Esophagus (tissue), 2 donors: ENCODE measurements around the gene ADAMTS18. TPM values are rescaled to one million over a fixed set of nuclear protein-coding genes. Genes with fewer than 3 reads are reported as not detected.

Experiments
- H3K27ac ChIP-seq, 2 donors: one replicate each; pipeline ENCODE4 v1.5.1; 2013; ENCODE audit warnings: low read depth in 2 of 2, mild to moderate bottlenecking in 2 of 2, inconsistent platforms in 1 of 2, low read length in 1 of 2, moderate library complexity in 1 of 2
- H3K27me3 ChIP-seq, 2 donors: one replicate each; pipeline ENCODE4 v1.6.1; 2013; ENCODE audit warnings: low read length in 2 of 2, control low read depth in 1 of 2, mild to moderate bottlenecking in 1 of 2; ENCODE audit not compliant: insufficient read depth in 2 of 2, control insufficient read depth in 1 of 2
- H3K36me3 ChIP-seq, 2 donors: one replicate each; pipeline ENCODE4 v1.6.1; 2013; ENCODE audit warnings: low read length in 1 of 2; ENCODE audit not compliant: control insufficient read depth in 2 of 2, insufficient read depth in 2 of 2
- H3K4me1 ChIP-seq, 2 donors: one replicate each; pipeline ENCODE4 v1.6.1; 2013; ENCODE audit warnings: low read length in 1 of 2; ENCODE audit not compliant: control insufficient read depth in 2 of 2, insufficient read depth in 2 of 2
- H3K4me3 ChIP-seq, 2 donors: one replicate each; pipeline ENCODE4 v1.5.1; 2013; ENCODE audit warnings: low read length in 2 of 2, mild to moderate bottlenecking in 2 of 2, low read depth in 1 of 2, moderate library complexity in 1 of 2
- H3K9me3 ChIP-seq, 2 donors: one replicate each; pipeline ENCODE4 v1.6.1; 2013; ENCODE audit warnings: mild to moderate bottlenecking in 2 of 2, low read depth in 1 of 2, low read length in 1 of 2, moderate library complexity in 1 of 2; ENCODE audit not compliant: control insufficient read depth in 2 of 2, insufficient read depth in 1 of 2
- WGBS, 2 donors: extraction: QIAGEN DNeasy Blood & Tissue Kit; methylation state at CpG; one replicate each; pipeline ENCODE4 v1.1.7; 2013; 5-methylcytosine and 5-hydroxymethylcytosine counted together
- polyA plus RNA-seq, 2 donors: library from polyadenylated mRNA; stranded (reverse); fragments of 200-250 nt; gene quantifications; one replicate each; pipeline ENCODE4 v1.2.3, GENCODE V29; 2013
- donor health status: healthy with polysubstance abuse.
- donor health status: Bipolar disorder and iron deficiency.

The ADAMTS18 gene
- polyA plus RNA-seq, 2 donors = under 0.01 to 0.02 TPM

GRCh38 chr16:77402118-77402517 is 32.7 kb downstream of the ADAMTS18 start:
- H3K36me3 ChIP-seq = no peaks in the 10 kb centered on the region
- no peak overlapping the region for H3K4me3 ChIP-seq
- WGBS, 2 donors = 65 to 68% methylated on average over 6 of the region's 6 CpGs
- no peaks in the 10 kb centered on the region for H3K4me1 ChIP-seq
- H3K9me3 ChIP-seq = no peaks in the 10 kb centered on the region
- no peak overlapping the region for H3K27ac ChIP-seq
- no peaks in the 10 kb centered on the region for H3K27me3 ChIP-seq

- H3K36me3 ChIP-seq = no peaks in the 10 kb centered on the region
- 73% methylated on average over 2 of the region's 2 CpGs for WGBS, 2 donors
- H3K27me3 ChIP-seq = no peaks in the 10 kb centered on the region
- H3K4me3 ChIP-seq = no peak overlapping the region
- H3K9me3 ChIP-seq = no peaks in the 10 kb centered on the region
- H3K4me1 ChIP-seq = no peaks in the 10 kb centered on the region
- H3K27ac ChIP-seq = no peak overlapping the region
These were observed 35.3 kb downstream of the ADAMTS18 start for GRCh38 chr16:77399546-77399945.

- H3K4me3 ChIP-seq = no peak overlapping the region
- no peaks in the 10 kb centered on the region for H3K27me3 ChIP-seq
- no peaks in the 10 kb centered on the region for H3K4me1 ChIP-seq
- no peak overlapping the region for H3K27ac ChIP-seq
- H3K36me3 ChIP-seq = no peaks in the 10 kb centered on the region
- H3K9me3 ChIP-seq = no peaks in the 10 kb centered on the region
- WGBS, 2 donors = 64 to 80% methylated on average over 1 of the region's 1 CpG
These were observed 35.8 kb downstream of the ADAMTS18 start for GRCh38 chr16:77399066-77399465.

- H3K36me3 ChIP-seq = no peaks in the 10 kb centered on the region
- no peaks in the 10 kb centered on the region for H3K27me3 ChIP-seq
- H3K27ac ChIP-seq = no peak overlapping the region
- WGBS, 2 donors = 43 to 45% methylated on average over 4 of the region's 4 CpGs
- no peaks in the 10 kb centered on the region for H3K9me3 ChIP-seq
- H3K4me1 ChIP-seq = no peaks in the 10 kb centered on the region
- no peak overlapping the region for H3K4me3 ChIP-seq
These were observed 36.3 kb downstream of the ADAMTS18 start for GRCh38 chr16:77398495-77398894.

GRCh38 chr16:77396461-77396860 is 38.4 kb downstream of the ADAMTS18 start:
- no peak overlapping the region for H3K27ac ChIP-seq

GRCh38 chr16:77394699-77395098 is 40.1 kb downstream of the ADAMTS18 start:
- Histone ChIP-seq H3K27me3 (no peaks in the 10 kb centered on the region), H3K4me1 (no peaks in the 10 kb centered on the region), H3K27ac (no peak overlapping the region), H3K36me3 (no peaks in the 10 kb centered on the region), H3K9me3 (no peaks in the 10 kb centered on the region), H3K4me3 (no peak overlapping the region)
- WGBS, 2 donors = 92% methylated on average over 2 of the region's 2 CpGs

More at GRCh38 chr16:77396461-77396860, 38.4 kb downstream of the ADAMTS18 start:
- 62 to 63% methylated on average over 3 of the region's 3 CpGs for WGBS, 2 donors
- no peaks in the 10 kb centered on the region for H3K4me1 ChIP-seq
- no peaks in the 10 kb centered on the region for H3K27me3 ChIP-seq
- no peak overlapping the region for H3K4me3 ChIP-seq
- H3K36me3 ChIP-seq = no peaks in the 10 kb centered on the region
- no peaks in the 10 kb centered on the region for H3K9me3 ChIP-seq

- Histone ChIP-seq H3K36me3 (no peaks in the 10 kb centered on the region), H3K4me3 (no peak overlapping the region), H3K9me3 (no peaks in the 10 kb centered on the region), H3K27me3 (no peaks in the 10 kb centered on the region), H3K4me1 (no peaks in the 10 kb centered on the region), H3K27ac (no peak overlapping the region)
- 75 to 76% methylated on average over 1 of the region's 1 CpG for WGBS, 2 donors
These were observed 40.9 kb downstream of the ADAMTS18 start for GRCh38 chr16:77393955-77394354.

GRCh38 chr16:77387815-77388209 is 47.0 kb downstream of the ADAMTS18 start:
- 61 to 69% methylated on average over 3 of the region's 3 CpGs for WGBS, 2 donors

GRCh38 chr16:77386831-77387814 is 47.7 kb downstream of the ADAMTS18 start:
- no peaks in the 10 kb centered on the region for H3K27me3 ChIP-seq
- H3K36me3 ChIP-seq = no peaks in the 10 kb centered on the region
- H3K4me3 ChIP-seq = no peak overlapping the region
- WGBS, 2 donors = 70 to 71% methylated on average over 9 of the region's 9 CpGs
- no peaks in the 10 kb centered on the region for H3K4me1 ChIP-seq
- no peaks in the 10 kb centered on the region for H3K9me3 ChIP-seq
- H3K27ac ChIP-seq = no peak overlapping the region

More at GRCh38 chr16:77387815-77388209, 47.0 kb downstream of the ADAMTS18 start:
- H3K9me3 ChIP-seq = no peaks in the 10 kb centered on the region
- no peak overlapping the region for H3K4me3 ChIP-seq
- H3K27me3 ChIP-seq = no peaks in the 10 kb centered on the region
- no peak overlapping the region for H3K27ac ChIP-seq
- H3K36me3 ChIP-seq = no peaks in the 10 kb centered on the region
- H3K4me1 ChIP-seq = no peaks in the 10 kb centered on the region

GRCh38 chr16:77385481-77385880 is 49.4 kb downstream of the ADAMTS18 start:
- Histone ChIP-seq H3K36me3 (no peaks in the 10 kb centered on the region), H3K4me3 (no peak overlapping the region), H3K9me3 (no peaks in the 10 kb centered on the region), H3K27ac (no peak overlapping the region), H3K4me1 (no peaks in the 10 kb centered on the region), H3K27me3 (no peaks in the 10 kb centered on the region)
- 33 to 49% methylated on average over 3 of the region's 3 CpGs for WGBS, 2 donors
